Measurements from ENCODE around the gene DSCAM. TPM values are rescaled to one million over a fixed set of nuclear protein-coding genes. Genes with fewer than 3 reads are reported as not detected.

DSCAM gene
- total and polyA plus RNA-seq, 10 of the 15 experiments (the other 5 are each of a cell fraction or from before 2014, with no cell fraction given), result not detected

- TF ChIP-seq SMAD5 (IDR thresholded peaks at IDR 0.05; ENCODE audit: low read depth), result no peak
- TF ChIP-seq, protein P1, sequence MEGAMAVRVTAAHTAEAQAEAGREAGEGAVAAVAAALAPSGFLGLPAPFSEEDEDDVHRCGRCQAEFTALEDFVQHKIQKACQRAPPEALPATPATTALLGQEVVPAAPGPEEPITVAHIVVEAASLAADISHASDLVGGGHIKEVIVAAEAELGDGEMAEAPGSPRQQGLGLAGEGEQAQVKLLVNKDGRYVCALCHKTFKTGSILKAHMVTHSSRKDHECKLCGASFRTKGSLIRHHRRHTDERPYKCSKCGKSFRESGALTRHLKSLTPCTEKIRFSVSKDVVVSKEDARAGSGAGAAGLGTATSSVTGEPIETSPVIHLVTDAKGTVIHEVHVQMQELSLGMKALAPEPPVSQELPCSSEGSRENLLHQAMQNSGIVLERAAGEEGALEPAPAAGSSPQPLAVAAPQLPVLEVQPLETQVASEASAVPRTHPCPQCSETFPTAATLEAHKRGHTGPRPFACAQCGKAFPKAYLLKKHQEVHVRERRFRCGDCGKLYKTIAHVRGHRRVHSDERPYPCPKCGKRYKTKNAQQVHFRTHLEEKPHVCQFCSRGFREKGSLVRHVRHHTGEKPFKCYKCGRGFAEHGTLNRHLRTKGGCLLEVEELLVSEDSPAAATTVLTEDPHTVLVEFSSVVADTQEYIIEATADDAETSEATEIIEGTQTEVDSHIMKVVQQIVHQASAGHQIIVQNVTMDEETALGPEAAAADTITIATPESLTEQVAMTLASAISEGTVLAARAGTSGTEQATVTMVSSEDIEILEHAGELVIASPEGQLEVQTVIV (IDR thresholded peaks at IDR 0.05; ENCODE audit: borderline replicate concordance, partially characterized antibody), result no peak
- no peak for TF ChIP-seq ESRRA (IDR thresholded peaks at IDR 0.05; ENCODE audit: low read length)
- no peak for TF ChIP-seq ZNF217 (IDR thresholded peaks at IDR 0.05)
- no peak for TF ChIP-seq BCL11A (IDR thresholded peaks at IDR 0.05; ENCODE audit: low read depth, low read length)
Observed at GRCh38 chr21:40517646-40518045, 329.3 kb downstream of the DSCAM start (continued).

- Histone ChIP-seq H3K27ac (ENCODE audit: control insufficient read depth, insufficient read depth) (no peak overlapping the region), H3K27me3 (replicated peaks in 1 of 2; ENCODE audit: control insufficient read depth in 2 of 2, insufficient read depth in 2 of 2, low read length in 1 of 2) (no peaks in the 10 kb centered on the region), H2AFZ (ENCODE audit: control insufficient read depth, low read depth, low read length) (no peak overlapping the region), H3K9me3 (replicated peaks; ENCODE audit: control insufficient read depth, insufficient read depth, low read length) (peaks cover 1% of the 10 kb centered on the region; the same call in 2 of the 3 replicates), H4K20me1 (ENCODE audit: control insufficient read depth, insufficient read depth) (no peaks in the 10 kb centered on the region), H3K36me3 (ENCODE audit: control insufficient read depth in 2 of 2, insufficient read depth in 2 of 2, low read length in 1 of 2) (no peaks in the 10 kb centered on the region), H3K4me3 (no peak overlapping the region), H3K4me2 (ENCODE audit: control insufficient read depth, insufficient read depth) (no peak overlapping the region), H3K79me2 (ENCODE audit: control insufficient read depth, insufficient read depth, low read length) (no peaks in the 10 kb centered on the region), H3K9ac (ENCODE audit: control insufficient read depth, insufficient read depth, low read length) (no peak overlapping the region), H3K4me1 (ENCODE audit: control insufficient read depth, insufficient read depth, low read length) (no peaks in the 10 kb centered on the region)
- DNase-seq (ENCODE audit: low read depth, low spot score) (no peak), FAIRE-seq (no peak), ATAC-seq (no peak)
- CTCF ChIA-PET, result no interaction called here
- SMC1A ChIA-PET (ENCODE audit: uncharacterized antibody, unreplicated experiment), result no interaction called here
- under 1% methylated on average over 8 of the region's 8 CpGs for WGBS (ENCODE audit: insufficient coverage, insufficient replicate concordance, low lambda C conversion rate, missing lambda C conversion rate)
- intact Hi-C loops (cut with micrococcal nuclease; ENCODE audit: unreplicated experiment), result no loop called here
- in situ Hi-C loops (cut with MboI), result no loop called here
- POLR2A ChIA-PET, result no interaction called here
- RAD21 ChIA-PET (ENCODE audit: unreplicated experiment), result no interaction called here
- no TSS peak for BruUV-seq (replicated peaks)
- TF ChIP-seq ESRRA (IDR thresholded peaks at IDR 0.05; ENCODE audit: low read length) (no peak), ZZZ3 (IDR thresholded peaks at IDR 0.05; ENCODE audit: control insufficient read depth, insufficient read length, low read depth) (no peak), JUND (IDR thresholded peaks at IDR 0.05; ENCODE audit: low read depth, low read length) (no peak), HDAC2 (IDR thresholded peaks at IDR 0.05) (no peak), IRF3 (IDR thresholded peaks at IDR 0.05) (no peak), ATF7 (IDR thresholded peaks at IDR 0.05; ENCODE audit: low read depth) (no peak), TCF3 (IDR thresholded peaks at IDR 0.05; ENCODE audit: borderline replicate concordance, insufficient read depth, low read depth, low read length) (no peak), GATAD2B (conservative IDR thresholded peaks at IDR 0.05; ENCODE audit: low read depth) (no peak), NFYA (IDR thresholded peaks at IDR 0.05; ENCODE audit: borderline replicate concordance, low read depth, low read length) (no peak), SUZ12 (IDR thresholded peaks at IDR 0.05; ENCODE audit: unreplicated experiment) (no peak), BCLAF1 (IDR thresholded peaks at IDR 0.05) (no peak), NFXL1 (IDR thresholded peaks at IDR 0.05; ENCODE audit: borderline replicate concordance) (no peak)
- TF ChIP-seq, protein P2, sequence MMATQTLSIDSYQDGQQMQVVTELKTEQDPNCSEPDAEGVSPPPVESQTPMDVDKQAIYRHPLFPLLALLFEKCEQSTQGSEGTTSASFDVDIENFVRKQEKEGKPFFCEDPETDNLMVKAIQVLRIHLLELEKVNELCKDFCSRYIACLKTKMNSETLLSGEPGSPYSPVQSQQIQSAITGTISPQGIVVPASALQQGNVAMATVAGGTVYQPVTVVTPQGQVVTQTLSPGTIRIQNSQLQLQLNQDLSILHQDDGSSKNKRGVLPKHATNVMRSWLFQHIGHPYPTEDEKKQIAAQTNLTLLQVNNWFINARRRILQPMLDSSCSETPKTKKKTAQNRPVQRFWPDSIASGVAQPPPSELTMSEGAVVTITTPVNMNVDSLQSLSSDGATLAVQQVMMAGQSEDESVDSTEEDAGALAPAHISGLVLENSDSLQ (IDR thresholded peaks at IDR 0.05), result no peak
Observed at GRCh38 chr21:40516335-40516734, 330.6 kb downstream of the DSCAM start.

Data from GM12878 (cell line).